ENCODE measurements around the gene MATN1.

The MATN1 gene

DNA sequence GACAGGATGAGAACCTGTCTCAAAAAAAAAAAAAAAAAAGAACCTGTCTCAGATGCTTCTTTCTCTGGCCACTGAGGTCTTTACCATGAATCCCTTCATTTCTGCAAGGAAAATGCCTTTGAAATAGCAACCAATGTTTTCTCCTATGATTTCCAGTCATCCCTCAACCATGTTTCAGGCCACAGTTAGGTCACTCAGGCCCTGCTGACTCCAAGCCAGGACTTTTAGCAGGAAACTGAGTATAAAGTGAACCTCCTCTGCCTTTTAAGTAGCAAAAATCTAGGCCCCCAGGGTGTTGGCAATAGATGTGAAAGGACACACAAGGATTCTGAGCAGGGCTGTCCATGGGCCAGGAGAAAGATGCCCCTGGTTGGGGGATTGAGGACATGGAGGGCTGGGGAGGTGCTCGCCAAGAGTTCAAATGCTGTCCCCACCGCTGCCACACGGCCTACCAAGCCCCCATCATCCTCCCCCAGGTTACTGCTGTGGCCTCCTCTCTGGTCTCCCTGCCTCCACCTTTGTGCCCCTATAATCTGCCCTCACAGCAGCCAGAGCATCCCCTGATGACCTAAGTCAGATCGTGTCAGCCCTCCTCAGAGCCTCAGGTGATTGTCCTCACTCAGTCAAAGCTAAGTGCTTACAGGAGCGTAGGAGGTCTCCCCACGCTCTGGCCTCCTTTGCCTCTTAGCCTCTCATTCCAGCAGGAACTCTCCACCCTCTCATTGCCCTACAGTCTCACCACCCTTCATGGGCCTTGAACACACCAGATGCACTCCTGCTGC is 54.6 kb downstream of the MATN1 start:
- no peaks in the 10 kb centered on the region for H3K4me1 ChIP-seq (ENCODE audit: control insufficient read depth in 1 of 2, insufficient read depth in 2 of 2, low read length in 2 of 2)
- H4K91ac ChIP-seq (ENCODE audit: low read depth, low read length): no peak overlapping the region
- H4K8ac ChIP-seq (ENCODE audit: low read depth, low read length): no peak overlapping the region
- H3K79me1 ChIP-seq (ENCODE audit: low read length): no peaks in the 10 kb centered on the region
- no peak overlapping the region for H3K9ac ChIP-seq (ENCODE audit: low read length)
- DNase-seq: no peak
- H4K12ac ChIP-seq (ENCODE audit: low read depth, low read length): no peak overlapping the region
- no peaks in the 10 kb centered on the region for H3K36me3 ChIP-seq (ENCODE audit: control insufficient read depth in 1 of 2, insufficient read depth in 2 of 2, low read length in 2 of 2)
- no peak overlapping the region for H2AFZ ChIP-seq (ENCODE audit: insufficient read depth, low read length, poor library complexity)
- H2BK120ac ChIP-seq (ENCODE audit: insufficient read depth, low read length, poor library complexity): no peak overlapping the region
- no peak overlapping the region for H3K18ac ChIP-seq (ENCODE audit: low read length)
- H3K23ac ChIP-seq (ENCODE audit: low read length): peak overlapping the region; percentile 47
- no peak overlapping the region for H2BK12ac ChIP-seq (ENCODE audit: low read length)
- H3K79me2 ChIP-seq (ENCODE audit: control insufficient read depth, insufficient read depth, low read length, poor library complexity): no peaks in the 10 kb centered on the region
- WGBS (ENCODE audit: extremely low coverage, insufficient coverage, insufficient read length): no CpG with 5 or more reads among the region's 6 CpGs
- no peak overlapping the region for H3K4me2 ChIP-seq (ENCODE audit: low read length)
- H2AK5ac ChIP-seq (ENCODE audit: low read length): no peak overlapping the region
- no peak overlapping the region for H3K4ac ChIP-seq (ENCODE audit: low read depth, low read length)
- H3K27me3 ChIP-seq (ENCODE audit: insufficient read depth, low read length): no peaks in the 10 kb centered on the region
- peaks cover 2% of the 10 kb centered on the region for H3K9me3 ChIP-seq (ENCODE audit: insufficient read depth, low read depth, low read length)
- no peak overlapping the region for H3K27ac ChIP-seq (ENCODE audit: low read depth, low read length)
- H3K4me3 ChIP-seq (ENCODE audit: low read depth, low read length): no peak overlapping the region
- H2BK5ac ChIP-seq (ENCODE audit: low read depth, low read length, poor library complexity): no peak overlapping the region
- no peak overlapping the region for H3K14ac ChIP-seq (ENCODE audit: low read length)

DNA sequence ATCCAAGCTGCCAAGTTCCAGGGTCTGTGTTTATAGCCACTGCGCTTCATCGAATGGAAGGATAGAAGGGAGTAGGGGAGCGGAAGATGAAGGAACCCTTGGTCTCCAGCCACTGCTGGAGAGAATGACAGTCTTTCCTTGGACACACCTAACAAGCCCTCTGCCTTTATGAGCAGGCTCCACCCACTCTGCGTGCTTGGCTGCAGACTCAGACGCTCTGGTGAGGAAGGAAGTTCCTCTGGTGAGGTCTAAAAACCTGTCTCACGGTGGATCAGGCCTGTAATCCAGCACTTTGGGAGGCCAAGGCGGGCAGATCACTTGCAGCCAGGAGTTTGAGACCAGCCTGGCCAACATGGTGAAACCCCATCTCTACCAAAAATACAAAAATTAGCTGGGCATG is 55.4 kb downstream of the MATN1 start:
- no peak overlapping the region for H3K23ac ChIP-seq (ENCODE audit: low read length)
- H3K36me3 ChIP-seq (ENCODE audit: control insufficient read depth in 1 of 2, insufficient read depth in 2 of 2, low read length in 2 of 2): no peaks in the 10 kb centered on the region
- DNase-seq: peak in 1 of 2 donors; percentile 1
- H2BK120ac ChIP-seq (ENCODE audit: insufficient read depth, low read length, poor library complexity): no peak overlapping the region
- H3K27ac ChIP-seq (ENCODE audit: low read depth, low read length): no peak overlapping the region
- H4K12ac ChIP-seq (ENCODE audit: low read depth, low read length): no peak overlapping the region
- H2AFZ ChIP-seq (ENCODE audit: insufficient read depth, low read length, poor library complexity): no peak overlapping the region
- peaks cover 2% of the 10 kb centered on the region for H3K9me3 ChIP-seq (ENCODE audit: insufficient read depth, low read depth, low read length)
- no CpG with 5 or more reads among the region's 7 CpGs for WGBS (ENCODE audit: extremely low coverage, insufficient coverage, insufficient read length)
- H3K4me2 ChIP-seq (ENCODE audit: low read length): no peak overlapping the region
- H3K79me1 ChIP-seq (ENCODE audit: low read length): no peaks in the 10 kb centered on the region
- H2BK12ac ChIP-seq (ENCODE audit: low read length): no peak overlapping the region
- H2AK5ac ChIP-seq (ENCODE audit: low read length): no peak overlapping the region
- H3K9ac ChIP-seq (ENCODE audit: low read length): peak overlapping the region; percentile 38
- no peak overlapping the region for H4K91ac ChIP-seq (ENCODE audit: low read depth, low read length)
- H3K4me3 ChIP-seq (ENCODE audit: low read depth, low read length): no peak overlapping the region
- no peaks in the 10 kb centered on the region for H3K27me3 ChIP-seq (ENCODE audit: insufficient read depth, low read length)
- no peak overlapping the region for H3K14ac ChIP-seq (ENCODE audit: low read length)
- no peak overlapping the region for H3K4ac ChIP-seq (ENCODE audit: low read depth, low read length)
- no peak overlapping the region for H3K18ac ChIP-seq (ENCODE audit: low read length)
- H2BK5ac ChIP-seq (ENCODE audit: low read depth, low read length, poor library complexity): no peak overlapping the region
- H3K79me2 ChIP-seq (ENCODE audit: control insufficient read depth, insufficient read depth, low read length, poor library complexity): no peaks in the 10 kb centered on the region
- H3K4me1 ChIP-seq (ENCODE audit: control insufficient read depth in 1 of 2, insufficient read depth in 2 of 2, low read length in 2 of 2): no peaks in the 10 kb centered on the region
- H4K8ac ChIP-seq (ENCODE audit: low read depth, low read length): no peak overlapping the region

DNA sequence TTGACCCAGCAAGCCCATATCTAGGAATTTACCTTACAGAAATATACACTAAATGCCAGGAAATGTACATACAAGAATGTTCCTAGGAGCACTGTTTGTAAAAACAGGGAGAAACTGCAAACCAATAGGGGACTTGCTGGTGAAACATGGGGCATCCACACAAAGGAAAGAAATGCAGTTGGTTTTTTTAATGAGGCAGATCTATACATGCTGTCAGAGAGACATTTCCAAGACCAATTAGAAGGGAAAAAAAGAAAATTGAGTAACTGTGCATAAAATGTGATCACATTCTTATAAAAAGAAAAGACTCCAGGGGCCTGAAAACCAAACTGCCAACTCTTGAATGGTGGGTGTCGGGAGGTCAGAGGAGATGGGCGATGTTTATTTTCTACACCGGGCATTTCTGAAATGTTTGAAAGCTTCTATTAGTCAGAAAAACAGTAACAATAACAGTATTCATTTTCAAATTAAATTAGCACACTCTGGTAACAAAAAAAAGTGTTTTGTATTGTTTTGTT is 56.6 kb downstream of the MATN1 start:
- Histone ChIP-seq H3K36me3 (ENCODE audit: control insufficient read depth in 1 of 2, insufficient read depth in 2 of 2, low read length in 2 of 2) (no peaks in the 10 kb centered on the region), H4K8ac (ENCODE audit: low read depth, low read length) (no peak overlapping the region), H3K4me1 (ENCODE audit: control insufficient read depth in 1 of 2, insufficient read depth in 2 of 2, low read length in 2 of 2) (no peaks in the 10 kb centered on the region), H3K14ac (ENCODE audit: low read length) (no peak overlapping the region), H2AFZ (ENCODE audit: insufficient read depth, low read length, poor library complexity) (no peak overlapping the region), H2AK5ac (ENCODE audit: low read length) (no peak overlapping the region), H2BK120ac (ENCODE audit: insufficient read depth, low read length, poor library complexity) (no peak overlapping the region), H3K18ac (ENCODE audit: low read length) (no peak overlapping the region), H4K12ac (ENCODE audit: low read depth, low read length) (no peak overlapping the region), H3K27me3 (ENCODE audit: insufficient read depth, low read length) (no peaks in the 10 kb centered on the region), H2BK12ac (ENCODE audit: low read length) (no peak overlapping the region), H4K91ac (ENCODE audit: low read depth, low read length) (no peak overlapping the region), H3K9ac (ENCODE audit: low read length) (no peak overlapping the region), H3K9me3 (ENCODE audit: insufficient read depth, low read depth, low read length) (peaks cover 2% of the 10 kb centered on the region), H3K4me3 (ENCODE audit: low read depth, low read length) (no peak overlapping the region), H3K23ac (ENCODE audit: low read length) (no peak overlapping the region), H3K4me2 (ENCODE audit: low read length) (no peak overlapping the region), H3K27ac (ENCODE audit: low read depth, low read length) (no peak overlapping the region), H3K4ac (ENCODE audit: low read depth, low read length) (no peak overlapping the region), H3K79me1 (ENCODE audit: low read length) (no peaks in the 10 kb centered on the region), H2BK5ac (ENCODE audit: low read depth, low read length, poor library complexity) (no peak overlapping the region), H3K79me2 (ENCODE audit: control insufficient read depth, insufficient read depth, low read length, poor library complexity) (no peaks in the 10 kb centered on the region)
- no peak for DNase-seq
- no CpG with 5 or more reads among the region's 3 CpGs for WGBS (ENCODE audit: extremely low coverage, insufficient coverage, insufficient read length)

DNA sequence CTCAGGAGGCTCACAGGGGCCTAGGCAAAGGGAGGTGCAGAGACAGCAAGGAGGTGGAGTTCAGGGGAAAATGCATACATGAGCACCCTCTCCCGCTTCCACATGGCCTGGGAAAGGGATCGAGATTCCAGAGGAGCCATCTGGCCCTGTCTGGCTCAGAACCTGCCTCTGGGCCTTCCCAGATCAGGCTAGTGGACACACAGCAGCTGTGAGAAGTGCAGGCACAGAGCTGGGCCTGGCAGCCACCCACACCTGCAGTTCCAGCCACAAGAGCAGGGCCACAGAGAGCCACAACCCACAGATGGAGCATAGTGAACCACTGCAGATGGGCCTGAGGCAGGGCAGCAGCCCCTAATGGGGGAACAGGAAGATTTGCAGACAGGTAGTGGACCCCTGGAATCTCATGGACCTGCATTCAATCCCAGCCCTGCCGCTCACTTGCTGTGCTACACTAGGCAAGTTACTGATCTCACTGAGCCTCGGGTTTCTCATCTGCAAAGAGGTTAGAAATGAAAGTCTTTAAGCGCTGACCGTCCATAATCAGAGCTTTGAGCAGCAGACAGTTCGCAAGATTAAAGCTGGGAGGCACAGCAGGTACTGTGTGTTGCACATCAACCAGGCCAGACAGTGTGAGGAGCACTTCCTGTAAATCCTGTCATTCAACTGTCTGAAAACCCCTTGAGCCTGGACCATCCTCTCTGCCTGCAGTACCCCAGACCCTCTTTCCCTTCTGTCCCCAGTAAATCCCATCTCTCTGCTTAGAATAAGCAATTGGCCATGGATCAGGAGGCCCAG is 58.0 kb downstream of the MATN1 start:
- no peak overlapping the region for H2BK12ac ChIP-seq (ENCODE audit: low read length)
- H2BK5ac ChIP-seq (ENCODE audit: low read depth, low read length, poor library complexity): no peak overlapping the region
- H3K9me3 ChIP-seq (ENCODE audit: insufficient read depth, low read depth, low read length): peaks cover 2% of the 10 kb centered on the region
- no peak overlapping the region for H3K23ac ChIP-seq (ENCODE audit: low read length)
- no peak overlapping the region for H3K4ac ChIP-seq (ENCODE audit: low read depth, low read length)
- no peak overlapping the region for H3K27ac ChIP-seq (ENCODE audit: low read depth, low read length)
- H3K14ac ChIP-seq (ENCODE audit: low read length): no peak overlapping the region
- H4K91ac ChIP-seq (ENCODE audit: low read depth, low read length): no peak overlapping the region
- H3K79me1 ChIP-seq (ENCODE audit: low read length): no peaks in the 10 kb centered on the region
- no peaks in the 10 kb centered on the region for H3K4me1 ChIP-seq (ENCODE audit: control insufficient read depth in 1 of 2, insufficient read depth in 2 of 2, low read length in 2 of 2)
- H2BK120ac ChIP-seq (ENCODE audit: insufficient read depth, low read length, poor library complexity): no peak overlapping the region
- H2AFZ ChIP-seq (ENCODE audit: insufficient read depth, low read length, poor library complexity): no peak overlapping the region
- H3K4me2 ChIP-seq (ENCODE audit: low read length): no peak overlapping the region
- no peaks in the 10 kb centered on the region for H3K79me2 ChIP-seq (ENCODE audit: control insufficient read depth, insufficient read depth, low read length, poor library complexity)
- no peaks in the 10 kb centered on the region for H3K36me3 ChIP-seq (ENCODE audit: control insufficient read depth in 1 of 2, insufficient read depth in 2 of 2, low read length in 2 of 2)
- DNase-seq: no peak
- WGBS (ENCODE audit: extremely low coverage, insufficient coverage, insufficient read length): no CpG with 5 or more reads among the region's 7 CpGs
- H3K9ac ChIP-seq (ENCODE audit: low read length): no peak overlapping the region
- peak overlapping the region; percentile 40 for H3K4me3 ChIP-seq (ENCODE audit: low read depth, low read length)
- no peak overlapping the region for H4K8ac ChIP-seq (ENCODE audit: low read depth, low read length)
- H2AK5ac ChIP-seq (ENCODE audit: low read length): no peak overlapping the region
- H3K18ac ChIP-seq (ENCODE audit: low read length): no peak overlapping the region
- no peaks in the 10 kb centered on the region for H3K27me3 ChIP-seq (ENCODE audit: insufficient read depth, low read length)
- H4K12ac ChIP-seq (ENCODE audit: low read depth, low read length): no peak overlapping the region

All from trophoblast cell (in vitro differentiated cells and primary cell).